Endodermal cell (in vitro differentiated cells): Measurements from ENCODE around the gene GALK2. TPM values are rescaled to one million over a fixed set of nuclear protein-coding genes. Genes with fewer than 3 reads are reported as not detected.

Source experiments
- DNase-seq: peaks from one replicate; pipeline ENCODE4 v3.0.0-alpha.2; 2017
- H3K27ac ChIP-seq: 2 replicates; pipeline ENCODE4 v1.5.1; 2013; ENCODE audit warnings: mild to moderate bottlenecking, low read depth, low read length, moderate library complexity
- H3K27me3 ChIP-seq: 2 replicates; pipeline ENCODE4 v1.6.1; 2013; ENCODE audit warnings: mild to moderate bottlenecking, low read length, moderate library complexity; ENCODE audit not compliant: insufficient read depth, control insufficient read depth, poor library complexity, severe bottlenecking
- H3K36me3 ChIP-seq: 2 replicates; pipeline ENCODE4 v1.7.0; 2013; ENCODE audit warnings: mild to moderate bottlenecking, low read length, moderate library complexity; ENCODE audit not compliant: control insufficient read depth, insufficient read depth
- H3K4me1 ChIP-seq: one replicate; pipeline ENCODE4 v1.7.0; 2013; ENCODE audit warnings: low read length; ENCODE audit not compliant: control insufficient read depth, insufficient read depth
- H3K4me3 ChIP-seq: 2 replicates; pipeline ENCODE4 v1.5.1; 2013; ENCODE audit warnings: mild to moderate bottlenecking, low read length, moderate library complexity
- H3K9ac ChIP-seq: 2 replicates; pipeline ENCODE4 v1.6.1; 2013; ENCODE audit warnings: mild to moderate bottlenecking, low read length, moderate library complexity; ENCODE audit not compliant: poor library complexity, severe bottlenecking; ENCODE audit errors: extremely low read depth
- H3K9me3 ChIP-seq: 2 replicates; pipeline ENCODE4 v1.6.1; 2013; ENCODE audit warnings: mild to moderate bottlenecking, low read length, moderate library complexity; ENCODE audit not compliant: control insufficient read depth
- H3K27ac Mint-ChIP-seq: 2 replicates; pipeline ENCODE4 v1.8.0; 2020; ENCODE audit warnings: mixed read lengths
- H3K27me3 Mint-ChIP-seq: 2 replicates; pipeline ENCODE4 v1.8.0; 2021; ENCODE audit warnings: mild to moderate bottlenecking, mixed read lengths; ENCODE audit not compliant: insufficient read depth
- H3K36me3 Mint-ChIP-seq: 2 replicates; pipeline ENCODE4 v1.8.0; 2020; ENCODE audit warnings: low read depth, mixed read lengths
- H3K4me1 Mint-ChIP-seq: 2 replicates; pipeline ENCODE4 v1.8.0; 2020; ENCODE audit warnings: mixed read lengths
- H3K4me3 Mint-ChIP-seq: 2 replicates; pipeline ENCODE4 v1.8.0; 2020; ENCODE audit warnings: mild to moderate bottlenecking, moderate library complexity, mixed read lengths
- H3K9me3 Mint-ChIP-seq: 2 replicates; pipeline ENCODE4 v1.8.0; 2020; ENCODE audit warnings: mild to moderate bottlenecking, mixed read lengths
- WGBS, 2 experiments: methylation state at CpG; one replicate each; pipeline versions ENCODE4 v1.1.5 to v1.1.7; 2013; ENCODE audit warnings: missing lambda C conversion rate in 2 of 2, mixed read lengths in 1 of 2; ENCODE audit not compliant: insufficient coverage in 1 of 2, insufficient read length in 1 of 2; 5-methylcytosine and 5-hydroxymethylcytosine counted together
- total RNA-seq, 2 donors: library from RNA; stranded (reverse); fragmentation: NEBNext Ultra II Directional in 1 of 2; extraction: Animal tissue kit (Norgen Biotek cat#: 25700) in 1 of 2; gene quantifications; 2 replicates in 1 of 2; 3 replicates in 1 of 2; pipeline ENCODE4 v1.2.1, GENCODE V29; 2021
- TF ChIP-seq, protein P1 (sequence below): fragments of 200-600 bp; sonication (generic); conservative IDR thresholded peaks from 2 replicates; pipeline ENCODE4 v1.5.0; 2021; ENCODE audit warnings: antibody characterized with exemption, mild to moderate bottlenecking

The GALK2 gene
- total RNA-seq, 2 donors from 2014 or later, result 13.4 to 19.1 TPM

DNA sequence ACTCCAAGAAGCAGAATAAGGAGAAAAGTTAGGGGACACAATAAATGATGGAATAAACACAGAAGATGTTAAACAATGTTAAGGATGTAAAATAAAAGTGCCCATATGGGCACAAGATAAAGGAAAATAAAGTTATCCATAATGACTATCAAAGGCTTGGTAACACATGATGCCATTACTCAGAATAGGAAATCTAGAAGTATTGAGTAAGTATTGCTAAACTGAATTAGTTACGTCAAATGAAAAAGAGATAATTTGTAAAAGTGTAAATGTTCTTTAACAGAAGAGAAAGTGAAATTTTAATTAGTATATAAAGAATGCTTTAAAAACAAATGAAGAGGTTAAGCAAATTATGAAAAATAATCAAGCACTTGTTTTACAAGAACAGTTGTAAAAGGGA lies 21.3 kb upstream of the GALK2 start:
- H3K9ac ChIP-seq, result no peak overlapping the region
- 92% methylated on average over 1 of the region's 1 CpG; no CpG with 5 or more reads in 1 of the 2 experiments for WGBS, 2 experiments
- peak overlapping the region; percentile 22 for H3K27ac Mint-ChIP-seq
- H3K36me3 Mint-ChIP-seq, result peaks cover 9% of the 10 kb centered on the region
- TF ChIP-seq, protein P1, sequence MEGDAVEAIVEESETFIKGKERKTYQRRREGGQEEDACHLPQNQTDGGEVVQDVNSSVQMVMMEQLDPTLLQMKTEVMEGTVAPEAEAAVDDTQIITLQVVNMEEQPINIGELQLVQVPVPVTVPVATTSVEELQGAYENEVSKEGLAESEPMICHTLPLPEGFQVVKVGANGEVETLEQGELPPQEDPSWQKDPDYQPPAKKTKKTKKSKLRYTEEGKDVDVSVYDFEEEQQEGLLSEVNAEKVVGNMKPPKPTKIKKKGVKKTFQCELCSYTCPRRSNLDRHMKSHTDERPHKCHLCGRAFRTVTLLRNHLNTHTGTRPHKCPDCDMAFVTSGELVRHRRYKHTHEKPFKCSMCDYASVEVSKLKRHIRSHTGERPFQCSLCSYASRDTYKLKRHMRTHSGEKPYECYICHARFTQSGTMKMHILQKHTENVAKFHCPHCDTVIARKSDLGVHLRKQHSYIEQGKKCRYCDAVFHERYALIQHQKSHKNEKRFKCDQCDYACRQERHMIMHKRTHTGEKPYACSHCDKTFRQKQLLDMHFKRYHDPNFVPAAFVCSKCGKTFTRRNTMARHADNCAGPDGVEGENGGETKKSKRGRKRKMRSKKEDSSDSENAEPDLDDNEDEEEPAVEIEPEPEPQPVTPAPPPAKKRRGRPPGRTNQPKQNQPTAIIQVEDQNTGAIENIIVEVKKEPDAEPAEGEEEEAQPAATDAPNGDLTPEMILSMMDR, result no peak
- H3K4me1 Mint-ChIP-seq, result peaks cover 10% of the 10 kb centered on the region
- H3K4me1 ChIP-seq, result no peaks in the 10 kb centered on the region
- H3K4me3 Mint-ChIP-seq, result no peak overlapping the region
- no peaks in the 10 kb centered on the region for H3K9me3 Mint-ChIP-seq
- no peaks in the 10 kb centered on the region for H3K9me3 ChIP-seq
- no peak overlapping the region for H3K4me3 ChIP-seq
- peaks cover 11% of the 10 kb centered on the region for H3K36me3 ChIP-seq
- no peak for DNase-seq
- no peak overlapping the region for H3K27ac ChIP-seq
- H3K27me3 ChIP-seq, result no peaks in the 10 kb centered on the region
- H3K27me3 Mint-ChIP-seq, result no peaks in the 10 kb centered on the region

DNA sequence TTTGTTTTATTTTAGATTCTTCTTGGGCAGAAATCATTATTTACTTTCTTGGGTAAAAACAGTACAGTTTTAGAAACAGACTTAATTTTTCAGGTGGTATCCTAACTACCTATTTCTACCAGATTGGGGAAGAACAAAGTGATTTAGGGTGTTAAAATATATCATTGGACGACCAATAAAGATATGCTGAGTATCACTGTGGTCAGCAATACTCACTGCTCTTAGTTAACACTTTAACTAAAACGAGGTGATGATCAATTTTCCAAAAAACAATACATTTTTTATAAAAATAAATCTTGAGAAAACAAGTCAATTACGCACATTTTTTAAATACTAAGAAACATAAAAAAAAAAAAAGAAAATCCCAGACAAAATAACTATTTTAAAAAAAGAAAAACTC lies 18.2 kb upstream of the GALK2 start:
- peaks cover 19% of the 10 kb centered on the region for H3K4me1 Mint-ChIP-seq
- TF ChIP-seq, protein P1, result no peak
- no peak overlapping the region for H3K4me3 ChIP-seq
- no peak overlapping the region for H3K4me3 Mint-ChIP-seq
- no peak overlapping the region for H3K27ac Mint-ChIP-seq
- H3K9me3 Mint-ChIP-seq, result no peaks in the 10 kb centered on the region
- H3K36me3 Mint-ChIP-seq, result no peaks in the 10 kb centered on the region
- no peak for DNase-seq
- no peak overlapping the region for H3K9ac ChIP-seq
- H3K27me3 Mint-ChIP-seq, result no peaks in the 10 kb centered on the region
- no peaks in the 10 kb centered on the region for H3K4me1 ChIP-seq
- no peaks in the 10 kb centered on the region for H3K27me3 ChIP-seq
- 92 to 100% methylated on average over 1 to 2 of the region's 3 CpGs for WGBS, 2 experiments
- H3K27ac ChIP-seq, result no peak overlapping the region
- H3K36me3 ChIP-seq, result no peaks in the 10 kb centered on the region
- H3K9me3 ChIP-seq, result no peaks in the 10 kb centered on the region

DNA sequence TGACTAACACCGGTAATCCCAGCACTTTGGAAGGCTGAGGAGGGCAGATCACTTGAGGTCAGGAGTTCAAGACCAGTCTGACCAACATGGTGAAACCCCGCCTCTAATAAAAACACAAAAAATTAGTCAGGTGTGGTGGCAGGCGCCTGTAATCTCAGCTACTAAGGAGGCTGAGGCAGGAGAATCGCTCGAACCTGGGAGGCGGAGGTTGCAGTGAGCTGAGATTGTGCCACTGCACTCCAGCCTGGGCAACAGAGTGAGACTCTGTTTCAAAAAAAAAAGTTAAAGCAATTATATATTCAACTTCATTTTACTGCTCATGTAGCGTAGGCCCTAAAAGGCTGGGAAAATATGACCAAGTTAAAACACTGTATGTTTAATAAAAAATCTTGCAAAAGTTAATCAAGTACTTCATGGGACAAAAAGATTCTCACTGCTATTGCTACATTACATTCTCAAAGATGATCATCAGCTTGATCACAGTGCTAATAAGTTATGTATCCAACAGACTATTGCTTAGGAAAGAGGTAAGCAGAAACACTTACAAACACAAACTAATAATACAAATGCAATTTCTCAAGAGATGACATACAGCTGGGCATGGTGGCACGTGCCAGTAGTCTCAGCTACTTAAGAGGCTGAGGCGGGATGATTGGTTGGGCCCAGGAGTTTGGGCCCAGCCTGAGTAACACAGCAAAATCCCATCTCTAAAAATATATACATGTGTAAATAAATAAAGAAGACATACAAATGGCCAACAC lies 17.3 kb upstream of the GALK2 start:
- 90% methylated on average over 3 to 9 of the region's 9 CpGs for WGBS, 2 experiments
- Mint-ChIP-seq H3K27ac (no peak overlapping the region), H3K9me3 (no peaks in the 10 kb centered on the region), H3K4me3 (no peak overlapping the region), H3K27me3 (no peaks in the 10 kb centered on the region), H3K4me1 (peaks cover 19% of the 10 kb centered on the region), H3K36me3 (no peaks in the 10 kb centered on the region)
- H3K27ac ChIP-seq, result no peak overlapping the region
- no peaks in the 10 kb centered on the region for H3K36me3 ChIP-seq
- no peak overlapping the region for H3K9ac ChIP-seq
- H3K4me3 ChIP-seq, result no peak overlapping the region
- H3K9me3 ChIP-seq, result no peaks in the 10 kb centered on the region
- TF ChIP-seq, protein P1, result no peak
- no peaks in the 10 kb centered on the region for H3K4me1 ChIP-seq
- DNase-seq, result no peak
- H3K27me3 ChIP-seq, result no peaks in the 10 kb centered on the region
